DMS53 (cell line): Measurements from ENCODE around the gene SPINK9.
A peak's percentile ranks its signal among the peaks of the same experiment; 100 is the strongest.

Experiments used
- DNase-seq: peaks from one replicate; lab custom pipeline; 2025; lab: John Stamatoyannopoulos, UW

The SPINK9 gene, protein sequence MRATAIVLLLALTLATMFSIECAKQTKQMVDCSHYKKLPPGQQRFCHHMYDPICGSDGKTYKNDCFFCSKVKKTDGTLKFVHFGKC

DNA sequence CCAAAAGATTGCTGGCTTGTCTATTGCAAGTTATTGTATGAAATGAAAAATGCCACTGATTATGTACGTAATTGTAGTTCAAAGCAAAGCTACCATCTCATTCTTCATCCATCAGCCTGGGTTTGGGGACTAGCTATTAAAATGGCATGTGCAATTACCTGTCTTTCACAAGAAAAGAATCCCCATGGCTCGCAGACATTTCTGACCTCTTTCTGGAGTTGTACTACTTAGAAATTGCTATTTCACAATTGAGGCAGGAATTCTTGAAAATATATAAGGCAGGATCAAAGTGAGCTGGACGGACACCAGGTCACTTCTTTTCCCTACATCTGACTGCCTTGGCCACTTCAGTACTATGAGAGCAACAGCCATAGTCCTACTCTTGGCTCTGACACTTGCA, at the start of gene SPINK9:
SPINK9 (plus strand) TSS at position 301 of the 400 bp plus-strand sequence; CDS start at position 356, 55 bp downstream.
- no peak for DNase-seq

DNA sequence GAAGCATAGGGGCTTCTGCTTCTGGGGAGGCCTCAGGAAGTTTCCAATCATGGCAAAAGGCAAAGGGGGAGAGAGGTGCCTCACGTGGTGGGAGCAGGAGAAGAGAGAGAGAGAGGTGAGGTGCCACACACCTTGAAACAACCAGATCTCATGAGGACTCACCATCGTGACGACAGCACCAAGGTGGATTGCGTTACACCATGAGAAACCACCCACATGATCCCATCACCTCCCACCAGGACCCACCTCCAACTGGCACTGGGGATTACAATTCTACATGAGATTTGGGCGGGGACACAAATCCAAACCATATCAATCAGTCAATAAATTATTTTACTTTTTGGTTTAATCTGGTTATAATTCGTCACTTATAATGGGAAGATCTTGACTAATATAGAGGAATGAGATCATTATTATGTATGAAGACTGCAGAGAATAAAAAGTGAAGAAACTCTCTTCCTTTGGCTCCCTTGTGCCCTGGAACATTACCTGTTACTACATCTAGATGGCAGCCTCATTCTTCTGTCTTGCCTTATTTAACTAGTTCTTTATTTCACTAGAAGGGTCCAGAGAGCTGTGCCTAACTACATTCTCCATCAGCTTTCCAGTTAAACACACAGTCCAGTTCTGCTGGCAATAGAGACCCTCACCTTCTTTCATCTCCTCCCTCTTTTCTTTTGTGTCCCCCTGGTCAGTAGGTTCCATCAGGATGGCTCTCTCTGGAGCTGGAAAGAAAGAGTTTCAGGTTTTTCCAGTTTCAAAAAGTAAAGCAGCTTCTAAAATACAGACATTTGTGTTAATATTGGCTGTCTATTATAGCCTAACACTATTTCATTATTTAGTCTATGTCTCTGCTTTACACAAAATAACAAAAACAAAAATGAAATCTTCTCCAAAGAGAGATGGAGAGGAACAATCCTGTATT, 44.8 kb upstream of the SPINK9 start:
- peak; percentile 72 for DNase-seq

DNA sequence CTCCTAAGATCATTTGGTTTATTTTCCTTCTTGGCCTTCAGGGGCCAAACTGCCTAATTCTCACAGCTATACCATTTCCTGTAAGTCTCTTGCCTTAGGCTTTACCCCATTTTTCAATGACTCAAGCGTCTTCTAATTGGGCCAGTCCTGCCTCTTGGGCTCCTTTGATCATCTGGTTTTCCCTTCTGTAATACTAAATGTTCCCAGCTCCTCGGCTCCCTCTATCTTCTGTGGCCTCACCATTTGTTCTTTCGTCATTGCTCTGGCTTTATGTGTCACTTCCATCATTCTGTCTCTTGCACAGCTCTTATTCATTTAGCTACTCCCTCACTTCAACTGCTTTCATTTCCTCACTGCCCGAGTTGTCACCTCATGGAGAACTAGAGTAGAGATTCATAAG, 37.6 kb upstream of the SPINK9 start:
- no peak for DNase-seq

DNA sequence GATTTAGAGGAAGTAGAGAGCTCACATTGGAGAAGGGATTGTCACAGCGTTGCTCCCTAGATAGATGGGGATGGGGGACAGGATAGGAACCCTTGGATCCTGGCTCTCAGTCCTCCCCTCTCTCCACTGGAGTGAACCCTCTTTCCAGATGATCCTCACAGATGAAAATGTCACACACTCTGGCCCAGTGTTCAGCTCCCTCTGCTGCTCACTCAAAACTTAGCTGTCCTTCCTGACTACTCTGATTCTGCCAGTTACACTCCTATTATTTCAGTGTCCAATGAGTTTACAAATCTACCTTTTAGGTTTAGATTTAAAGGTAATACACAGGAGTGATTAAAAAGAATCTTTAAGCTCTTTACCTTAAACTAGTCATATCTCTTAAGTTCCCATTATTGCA, 28.9 kb upstream of the SPINK9 start:
- peak; percentile 4 for DNase-seq

DNA sequence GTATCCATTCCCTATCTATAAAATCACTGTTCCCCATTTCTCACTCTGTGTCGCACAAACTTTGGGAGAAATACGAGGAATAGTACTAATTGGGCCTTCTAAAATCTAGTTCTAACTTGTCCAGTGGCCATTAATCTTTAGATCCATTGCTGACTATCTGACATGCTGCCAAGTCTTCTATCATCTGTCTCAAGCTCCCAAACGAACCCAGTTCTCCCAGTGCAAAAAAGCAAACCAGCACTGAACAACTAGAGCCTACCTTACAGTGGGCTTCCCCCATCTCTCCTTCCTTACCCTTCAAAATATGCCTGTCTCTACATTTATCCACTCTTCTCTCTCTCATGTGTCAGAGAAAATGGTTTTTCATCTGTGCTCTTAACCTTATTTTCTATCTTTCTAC, 26.3 kb upstream of the SPINK9 start:
- no peak for DNase-seq

DNA sequence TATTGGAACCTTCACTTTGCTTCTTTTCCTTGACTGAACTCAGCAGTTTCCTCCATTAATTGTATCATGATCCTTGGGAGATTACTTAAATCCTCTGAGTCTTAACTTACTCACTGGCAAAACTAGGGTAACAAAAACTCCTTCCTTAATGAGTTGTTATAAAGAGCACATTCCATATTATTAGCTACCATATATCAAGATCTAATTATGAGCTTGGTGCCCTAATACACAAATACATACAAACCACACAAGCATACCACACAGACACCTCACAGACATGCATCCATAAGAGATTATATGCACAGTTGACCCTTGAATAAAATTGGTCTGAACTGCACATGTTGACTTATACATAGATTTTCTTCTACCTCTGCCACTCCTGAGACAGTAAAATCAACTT, 25.6 kb upstream of the SPINK9 start:
- no peak for DNase-seq

DNA sequence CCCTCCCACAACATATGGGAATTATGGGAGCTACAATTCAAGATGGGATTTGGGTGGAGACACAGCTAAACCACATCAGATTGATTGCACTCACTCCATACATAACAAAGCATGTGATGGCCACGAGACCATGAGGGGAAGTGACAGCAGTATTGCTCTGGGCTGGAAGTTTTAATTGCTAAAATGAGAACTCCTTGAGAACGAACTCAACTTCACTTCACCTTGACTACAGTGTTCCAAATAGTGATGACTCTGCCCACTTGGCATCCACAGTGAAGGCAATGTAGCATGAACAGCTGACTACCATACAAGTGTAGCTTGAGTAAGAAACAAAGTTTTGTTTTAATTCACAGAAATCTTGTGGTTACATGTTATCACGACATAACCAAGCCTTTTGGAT, 23.9 kb upstream of the SPINK9 start:
- no peak for DNase-seq

DNA sequence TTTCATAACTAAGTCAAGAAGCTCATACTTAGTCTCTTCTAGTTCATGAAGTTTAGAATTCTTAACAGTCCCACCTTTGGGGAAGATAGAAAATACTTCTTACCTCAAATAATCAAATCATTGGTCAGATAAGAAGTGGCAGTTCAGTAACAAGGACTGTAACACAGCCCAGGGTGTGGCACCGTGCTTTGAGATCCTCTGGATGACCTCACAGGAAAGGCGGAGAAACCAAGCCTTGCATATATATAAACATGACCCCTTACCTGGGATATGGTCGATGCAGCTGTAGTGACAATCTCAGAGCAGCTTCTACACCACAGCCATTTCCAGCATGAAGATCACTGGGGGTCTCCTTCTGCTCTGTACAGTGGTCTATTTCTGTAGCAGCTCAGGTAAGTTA, 23.2 kb upstream of the SPINK9 start, which contains the start of gene SPINK7:
SPINK7 (plus strand) TSS at position 271 of the 400 bp plus-strand sequence; CDS start at position 332, 61 bp downstream.
- DNase-seq, result no peak

DNA sequence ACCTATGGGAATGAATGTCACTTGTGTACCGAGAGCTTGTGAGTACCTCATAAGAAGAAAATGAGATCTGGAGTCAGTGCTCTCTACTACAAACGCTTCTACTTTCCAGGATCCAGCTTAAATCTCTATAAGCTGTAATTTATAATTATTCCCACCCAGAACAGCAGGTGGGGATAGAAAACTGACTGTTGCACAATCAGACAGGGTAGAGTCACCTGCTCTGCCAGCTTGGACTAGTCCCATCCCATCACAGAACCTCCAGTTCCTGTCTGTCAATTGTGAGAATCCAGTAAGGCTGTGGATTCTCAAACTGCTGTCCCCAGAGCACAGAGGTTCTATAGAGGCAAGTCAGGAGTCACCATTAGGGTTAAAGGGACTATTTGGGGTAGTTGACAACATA, 21.2 kb upstream of the SPINK9 start:
- DNase-seq, result peak; percentile 48

DNA sequence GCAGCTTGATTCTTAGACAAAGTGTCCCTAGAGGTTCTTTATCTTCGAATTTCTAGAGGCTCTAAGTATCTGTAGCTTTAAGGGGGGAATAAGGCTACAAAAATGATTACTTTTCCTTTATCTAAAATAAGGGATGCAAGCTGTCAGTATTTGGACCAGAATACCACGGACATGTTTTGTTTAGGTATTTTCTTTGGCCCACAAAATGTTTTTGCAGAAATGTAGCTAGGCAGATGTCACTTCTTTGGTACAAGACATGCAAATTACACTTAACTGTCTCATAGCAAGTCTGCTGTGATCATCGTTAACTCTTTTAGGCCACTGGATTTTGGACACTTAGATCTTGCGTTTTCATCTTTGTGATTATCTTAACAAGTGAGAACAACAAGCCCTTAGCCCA, 20.6 kb upstream of the SPINK9 start:
- no peak for DNase-seq

DNA sequence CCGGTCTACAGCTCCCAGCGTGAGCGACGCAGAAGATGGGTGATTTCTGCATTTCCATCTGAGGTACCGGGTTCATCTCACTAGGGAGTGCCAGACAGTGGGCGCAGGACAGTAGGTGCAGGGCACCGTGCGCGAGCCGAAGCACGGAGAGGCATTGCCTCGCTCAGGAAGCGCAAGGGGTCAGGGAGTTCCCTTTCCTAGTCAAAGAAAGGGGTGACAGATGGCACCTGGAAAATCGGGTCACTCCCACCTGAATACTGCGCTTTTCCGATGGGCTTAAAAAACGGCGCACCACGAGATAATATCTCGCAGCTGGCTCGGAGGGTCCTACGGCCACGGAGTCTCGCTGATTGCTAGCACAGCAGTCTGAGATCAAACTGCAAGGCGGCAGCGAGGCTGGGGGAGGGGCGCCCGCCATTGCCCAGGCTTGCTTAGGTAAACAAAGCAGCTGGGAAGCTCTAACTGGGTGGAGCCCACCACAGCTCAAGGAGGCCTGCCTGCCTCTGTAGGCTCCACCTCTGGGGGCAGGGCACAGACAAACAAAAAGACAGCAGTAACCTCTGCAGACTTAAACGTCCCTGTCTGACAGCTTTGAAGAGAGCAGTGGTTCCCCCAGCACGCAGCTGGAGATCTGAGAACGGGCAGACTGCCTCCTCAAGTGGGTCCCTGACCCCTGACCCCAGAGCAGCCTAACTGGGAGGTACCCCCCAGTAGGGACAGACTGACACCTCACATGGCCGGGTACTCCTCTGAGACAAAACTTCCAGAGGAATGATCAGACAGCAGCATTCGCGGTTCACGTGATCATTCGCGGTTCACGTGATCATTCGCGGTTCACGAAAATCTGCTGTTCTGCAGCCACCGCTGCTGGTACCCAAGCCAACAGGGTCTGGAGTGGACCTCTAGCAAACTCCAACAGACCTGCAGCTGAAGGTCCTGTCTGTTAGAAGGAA, 15.1 kb upstream of the SPINK9 start:
- peak; percentile 82 for DNase-seq

DNA sequence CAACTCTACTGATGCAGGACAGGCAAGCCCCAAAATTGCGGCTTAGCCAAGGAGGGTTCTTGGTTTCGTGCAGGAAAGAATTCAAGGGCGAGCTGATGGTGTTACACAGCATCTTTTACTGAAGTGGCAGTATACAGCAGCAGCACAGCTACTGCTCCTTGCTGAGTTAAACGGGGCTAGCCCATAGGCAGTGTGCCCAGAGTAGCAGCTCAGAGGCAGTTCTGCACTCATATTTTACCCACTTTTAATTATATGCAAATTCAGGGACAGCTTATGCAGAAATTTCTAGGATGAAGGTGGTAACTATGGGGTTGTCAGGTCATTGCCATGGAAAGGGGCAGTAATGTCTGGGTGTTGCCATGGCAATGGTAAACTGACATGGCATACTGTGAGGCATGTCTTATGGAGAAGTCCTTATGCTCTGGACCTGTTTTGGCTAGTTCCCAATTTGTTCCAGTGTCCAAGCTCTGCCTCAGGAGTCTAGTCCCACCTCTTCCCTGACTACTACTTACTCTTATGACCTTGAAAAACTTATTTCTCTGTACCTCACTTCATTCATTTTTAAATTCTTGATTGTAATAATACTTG, 2.0 kb upstream of the SPINK9 start:
- peak; percentile 21 for DNase-seq

DNA sequence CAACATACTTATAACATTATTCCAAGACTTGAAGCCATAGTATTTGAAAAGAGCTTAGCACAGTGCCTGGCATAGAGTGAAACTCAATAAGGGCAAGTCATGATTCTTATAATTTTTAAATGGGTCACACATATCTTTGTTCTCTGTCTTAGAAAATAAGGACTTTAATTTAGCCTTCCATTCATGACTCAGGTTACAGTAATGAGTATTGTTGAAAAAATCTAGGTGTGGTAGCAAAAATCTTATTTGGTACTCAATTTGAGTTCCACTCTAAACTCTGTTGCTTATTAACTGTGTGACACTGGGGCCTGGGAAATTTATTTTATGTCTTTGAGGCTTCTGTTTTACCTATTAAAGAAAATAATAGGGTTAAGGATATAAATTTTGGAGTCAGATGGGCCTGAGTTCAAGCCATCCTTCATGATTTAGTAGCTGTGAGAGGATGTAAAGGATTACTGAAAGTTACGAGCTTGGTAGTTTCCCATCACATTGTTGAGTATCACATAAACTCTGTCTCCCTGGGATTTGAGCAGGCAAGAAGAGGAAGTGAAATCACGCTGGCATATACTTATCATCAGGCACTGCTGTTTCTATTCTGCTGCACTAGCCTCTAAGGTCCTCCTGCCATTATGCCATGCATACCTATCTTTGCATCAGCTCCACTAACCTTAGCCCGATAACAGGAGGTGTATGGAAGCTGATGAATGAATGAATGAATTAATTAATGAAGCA, 1.5 kb downstream of the SPINK9 start:
- no peak for DNase-seq

DNA sequence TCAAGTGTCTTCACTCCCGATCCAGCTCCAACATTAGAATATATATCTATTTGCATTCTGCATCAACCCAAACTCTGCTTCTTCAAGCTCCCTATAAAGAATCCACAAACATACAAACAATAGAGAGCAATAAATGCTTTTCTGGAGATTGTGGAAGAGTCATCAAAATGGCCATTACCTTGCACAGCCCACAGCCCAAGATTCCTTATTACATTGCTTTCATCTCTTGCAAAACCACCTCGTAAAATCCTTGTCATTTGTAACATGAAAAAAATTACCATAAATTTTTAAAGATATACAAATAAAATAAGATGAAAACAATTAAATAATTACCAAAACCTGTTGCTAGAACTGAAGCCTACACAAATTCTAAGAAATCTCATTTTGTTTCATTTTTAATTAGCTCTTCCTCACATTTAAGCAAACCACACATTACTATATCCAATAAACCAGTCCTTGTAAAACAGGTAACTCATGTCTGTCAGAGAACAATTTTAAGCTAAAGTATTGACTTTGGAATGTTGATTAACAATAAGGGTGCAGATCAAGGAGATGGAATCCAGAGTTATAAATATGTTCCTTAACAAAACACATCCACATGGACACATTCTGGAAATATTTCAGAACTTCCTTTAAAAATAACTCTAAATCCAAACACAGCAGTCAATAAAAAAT, 7.1 kb downstream of the SPINK9 start:
- DNase-seq, result no peak

DNA sequence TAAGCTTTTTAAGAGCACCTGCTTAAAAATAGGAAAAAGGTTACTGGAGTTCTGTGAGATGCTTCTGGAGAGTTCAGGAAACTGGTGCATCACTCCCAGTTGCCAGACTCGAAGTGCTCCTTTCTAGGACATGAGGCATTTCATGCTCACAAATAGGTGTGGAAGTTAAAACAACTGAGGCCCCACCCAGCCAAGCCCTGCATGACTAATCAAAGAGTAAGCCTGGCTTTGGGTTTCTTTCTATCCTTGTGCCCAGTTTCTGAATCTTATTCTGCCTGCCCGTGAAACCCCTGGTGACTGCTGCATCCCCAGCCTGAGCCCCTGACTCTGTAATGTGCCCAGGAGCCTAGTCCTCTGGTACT, 7.7 kb downstream of the SPINK9 start:
- DNase-seq, result peak; percentile 3

DNA sequence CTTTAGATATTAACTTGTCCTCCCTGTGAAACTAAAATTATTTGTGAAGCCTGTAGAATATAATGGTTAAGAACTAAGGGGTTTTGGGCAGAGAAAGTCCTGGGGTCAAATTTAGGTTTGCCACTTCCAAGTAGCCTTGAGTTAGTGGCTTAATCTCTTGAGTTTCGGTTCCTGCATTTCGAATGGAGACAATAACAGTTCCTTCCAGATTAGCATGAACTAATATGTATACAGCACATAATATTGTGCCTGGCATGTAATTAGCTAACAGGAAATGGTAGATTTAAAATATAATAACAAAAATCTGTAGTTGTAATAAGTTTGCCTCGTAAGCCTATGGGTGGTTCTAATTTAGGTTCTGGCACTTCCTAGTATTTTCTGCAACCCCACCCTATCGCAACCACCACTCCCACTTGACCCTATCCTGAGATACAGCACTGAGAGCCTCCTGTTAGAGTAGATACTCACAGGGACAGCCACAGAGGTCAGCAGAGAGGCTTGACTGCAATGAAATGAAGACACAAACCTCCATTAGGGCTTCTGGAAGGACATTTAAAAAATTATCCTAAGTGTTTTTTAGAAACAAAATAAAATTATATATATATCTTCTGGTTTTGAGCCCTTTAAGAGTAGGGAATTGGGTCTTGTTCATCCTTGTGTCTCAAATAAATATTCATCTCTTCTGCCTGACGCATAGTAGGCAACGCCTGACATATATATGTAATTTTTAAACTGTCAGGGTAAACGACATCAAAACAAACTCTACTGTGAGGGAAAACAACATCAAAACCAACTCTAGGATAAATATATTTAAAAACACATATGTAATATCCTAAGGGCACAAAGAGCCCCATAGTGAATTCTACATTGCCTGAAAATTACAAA, 8.5 kb downstream of the SPINK9 start:
- DNase-seq, result no peak

DNA sequence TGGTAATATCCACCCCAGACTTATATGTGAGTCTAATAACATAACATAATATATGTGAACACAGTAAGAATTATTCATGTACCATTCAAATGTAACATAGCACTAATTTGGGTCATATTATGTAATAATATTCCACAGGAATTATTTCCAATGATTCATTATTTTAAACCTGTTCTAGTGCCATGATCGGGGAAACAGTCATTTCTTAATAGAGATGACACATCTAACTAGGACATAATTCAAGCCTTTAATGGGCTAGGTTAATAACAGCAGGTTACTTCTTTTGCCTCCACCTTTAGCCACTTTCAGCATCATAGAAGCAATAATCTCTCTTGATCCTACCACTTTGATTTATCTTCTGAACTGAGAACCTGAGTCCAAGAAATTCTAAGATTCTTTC, 12.3 kb downstream of the SPINK9 start:
- DNase-seq, result no peak

DNA sequence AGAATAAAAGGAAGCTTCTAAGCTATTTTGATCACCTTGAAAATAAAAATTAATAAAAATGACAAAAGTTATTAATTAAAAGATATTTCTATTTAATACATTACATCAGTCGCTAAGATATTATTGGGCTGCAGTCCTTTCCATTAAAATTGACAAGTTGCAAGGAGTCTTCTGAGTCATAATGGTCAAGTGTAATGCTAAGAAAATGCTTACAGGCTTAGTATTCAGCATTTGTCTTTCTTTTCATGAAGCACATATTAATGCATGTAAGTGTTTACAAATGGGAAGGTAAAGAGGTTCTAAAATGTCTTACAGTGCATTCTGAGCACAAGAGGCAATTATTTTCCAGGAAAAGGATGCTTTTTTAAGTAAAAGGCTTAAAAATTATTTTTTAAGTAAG, 17.3 kb downstream of the SPINK9 start:
- no peak for DNase-seq

DNA sequence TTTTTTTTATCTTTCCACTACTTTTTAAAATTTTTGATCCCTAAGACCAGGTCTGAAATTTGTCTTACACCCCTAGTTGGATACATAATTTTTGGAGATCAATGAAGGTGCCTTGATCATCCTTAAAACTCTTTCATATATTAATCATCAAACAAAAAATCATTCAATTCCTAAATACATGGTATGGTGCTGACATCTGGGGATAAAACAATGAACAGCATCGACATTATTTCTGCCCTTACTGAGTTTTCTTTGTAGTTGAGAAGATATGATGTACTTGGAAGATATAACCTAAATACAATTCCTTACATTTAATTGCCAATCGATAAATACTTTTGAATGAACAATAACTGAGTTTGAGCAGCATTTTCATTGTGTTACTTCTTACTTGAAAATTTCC, 18.3 kb downstream of the SPINK9 start:
- no peak for DNase-seq

DNA sequence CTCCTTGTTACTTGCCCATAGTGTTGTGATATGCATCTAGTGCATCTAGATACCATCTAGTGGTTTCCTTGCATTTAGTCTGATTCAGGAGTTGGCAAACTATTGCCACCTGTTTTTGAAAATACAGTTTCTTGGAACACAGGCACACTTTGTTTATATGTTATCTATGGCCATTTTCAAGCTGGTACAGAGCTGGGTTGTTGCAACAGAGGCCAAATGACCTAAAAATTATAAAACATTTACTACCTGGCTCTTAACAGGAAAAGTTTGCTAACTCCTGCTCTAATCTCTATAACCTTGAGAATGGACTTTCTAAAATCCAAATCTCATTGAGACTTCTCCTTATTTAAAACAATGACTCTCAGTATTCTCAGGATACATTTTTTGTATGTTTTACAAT, 29.0 kb downstream of the SPINK9 start:
- DNase-seq, result no peak
